HL-60 (cell line): ENCODE data around the gene CYTIP.
"Not testable (repeated sequence)": the region's sequence is repeated elsewhere in the genome, so short reads cannot be mapped to it uniquely, and the experiment has no call there.

Experiments used
- DNase-seq, 2 experiments: peaks; one replicate each; pipeline ENCODE4 v3.0.0-alpha.2; 2010 to 2020; ENCODE audit warnings: low read depth in 1 of 2, low spot score in 1 of 2
- H3K27ac ChIP-seq: fragments of 250-450 bp; sonication (Bioruptor Pico); replicated peaks from 2 replicates; pipeline ENCODE4 v1.5.1; 2020; ENCODE audit warnings: mild to moderate bottlenecking, moderate library complexity
- H3K27me3 ChIP-seq: fragments of 250-450 bp; sonication (Bioruptor Pico); 2 replicates; pipeline ENCODE4 v1.5.1; 2021; ENCODE audit warnings: mild to moderate bottlenecking, moderate library complexity; ENCODE audit not compliant: insufficient read depth, poor library complexity, severe bottlenecking
- H3K4me3 ChIP-seq: replicated peaks from 2 replicates; pipeline ENCODE4 v1.5.1; 2011; ENCODE audit warnings: mild to moderate bottlenecking, control low read depth, low read length; ENCODE audit not compliant: insufficient read depth
- GABPA ChIP-seq: IDR thresholded peaks from 2 replicates; pipeline ENCODE4 v1.6.1; 2012; ENCODE audit warnings: low read depth
- POLR2AphosphoS5 ChIP-seq: IDR thresholded peaks from 2 replicates; pipeline ENCODE4 v1.6.1; 2012; ENCODE audit warnings: low read depth
- SPI1 ChIP-seq: IDR thresholded peaks from 2 replicates; pipeline ENCODE4 v1.6.1; 2012; ENCODE audit warnings: low read depth, mild to moderate bottlenecking, borderline replicate concordance
- TF ChIP-seq, protein P1 (sequence below): IDR thresholded peaks from one replicate; pipeline ENCODE4 v1.5.1; 2011; ENCODE audit warnings: low read length, control low read depth, inconsistent platforms; ENCODE audit not compliant: insufficient read depth
- TF ChIP-seq, protein P2 (sequence below): IDR thresholded peaks from 2 replicates; pipeline ENCODE4 v1.6.1; 2012; ENCODE audit warnings: low read depth; ENCODE audit not compliant: insufficient replicate concordance

The CYTIP gene

DNA sequence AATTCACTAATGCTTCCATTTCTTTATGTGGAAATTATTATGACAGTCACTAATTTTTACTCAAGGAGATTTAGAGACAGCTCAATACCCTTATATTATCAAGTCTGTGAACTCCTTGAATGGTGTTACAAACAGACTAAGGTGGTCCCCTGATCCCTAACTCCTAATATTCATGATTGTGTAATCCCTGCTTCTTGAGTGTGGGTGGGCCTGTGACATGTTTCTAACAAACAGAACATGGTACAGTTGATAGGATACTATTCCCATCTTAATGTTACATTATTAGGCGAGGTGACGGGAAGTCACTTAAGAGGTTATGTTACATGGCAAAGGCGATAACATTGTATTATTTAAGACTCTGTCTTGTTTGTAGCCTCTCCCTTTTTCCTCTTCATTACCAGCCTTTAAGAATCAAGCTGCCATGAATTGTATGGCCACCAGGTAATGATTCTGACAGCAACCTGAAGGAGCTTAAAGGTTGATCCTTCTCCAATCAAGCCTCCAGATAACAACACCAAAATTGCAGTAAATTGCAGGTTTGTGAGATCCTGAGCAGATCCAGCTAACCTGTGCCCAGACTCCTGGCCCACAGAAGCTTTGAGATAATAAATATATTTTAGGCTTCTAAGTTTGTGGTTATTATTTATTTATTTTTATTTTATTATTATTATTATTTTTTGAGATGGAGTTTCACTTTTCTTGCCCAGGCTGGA lies 32.1 kb downstream of the CYTIP start:
- no peaks in the 10 kb centered on the region for H3K27me3 ChIP-seq
- no peak overlapping the region for H3K27ac ChIP-seq
- no peak for DNase-seq
- TF ChIP-seq, protein P1, sequence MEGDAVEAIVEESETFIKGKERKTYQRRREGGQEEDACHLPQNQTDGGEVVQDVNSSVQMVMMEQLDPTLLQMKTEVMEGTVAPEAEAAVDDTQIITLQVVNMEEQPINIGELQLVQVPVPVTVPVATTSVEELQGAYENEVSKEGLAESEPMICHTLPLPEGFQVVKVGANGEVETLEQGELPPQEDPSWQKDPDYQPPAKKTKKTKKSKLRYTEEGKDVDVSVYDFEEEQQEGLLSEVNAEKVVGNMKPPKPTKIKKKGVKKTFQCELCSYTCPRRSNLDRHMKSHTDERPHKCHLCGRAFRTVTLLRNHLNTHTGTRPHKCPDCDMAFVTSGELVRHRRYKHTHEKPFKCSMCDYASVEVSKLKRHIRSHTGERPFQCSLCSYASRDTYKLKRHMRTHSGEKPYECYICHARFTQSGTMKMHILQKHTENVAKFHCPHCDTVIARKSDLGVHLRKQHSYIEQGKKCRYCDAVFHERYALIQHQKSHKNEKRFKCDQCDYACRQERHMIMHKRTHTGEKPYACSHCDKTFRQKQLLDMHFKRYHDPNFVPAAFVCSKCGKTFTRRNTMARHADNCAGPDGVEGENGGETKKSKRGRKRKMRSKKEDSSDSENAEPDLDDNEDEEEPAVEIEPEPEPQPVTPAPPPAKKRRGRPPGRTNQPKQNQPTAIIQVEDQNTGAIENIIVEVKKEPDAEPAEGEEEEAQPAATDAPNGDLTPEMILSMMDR: no peak
- TF ChIP-seq POLR2AphosphoS5 (no peak), GABPA (no peak), SPI1 (no peak)
- TF ChIP-seq, protein P2, sequence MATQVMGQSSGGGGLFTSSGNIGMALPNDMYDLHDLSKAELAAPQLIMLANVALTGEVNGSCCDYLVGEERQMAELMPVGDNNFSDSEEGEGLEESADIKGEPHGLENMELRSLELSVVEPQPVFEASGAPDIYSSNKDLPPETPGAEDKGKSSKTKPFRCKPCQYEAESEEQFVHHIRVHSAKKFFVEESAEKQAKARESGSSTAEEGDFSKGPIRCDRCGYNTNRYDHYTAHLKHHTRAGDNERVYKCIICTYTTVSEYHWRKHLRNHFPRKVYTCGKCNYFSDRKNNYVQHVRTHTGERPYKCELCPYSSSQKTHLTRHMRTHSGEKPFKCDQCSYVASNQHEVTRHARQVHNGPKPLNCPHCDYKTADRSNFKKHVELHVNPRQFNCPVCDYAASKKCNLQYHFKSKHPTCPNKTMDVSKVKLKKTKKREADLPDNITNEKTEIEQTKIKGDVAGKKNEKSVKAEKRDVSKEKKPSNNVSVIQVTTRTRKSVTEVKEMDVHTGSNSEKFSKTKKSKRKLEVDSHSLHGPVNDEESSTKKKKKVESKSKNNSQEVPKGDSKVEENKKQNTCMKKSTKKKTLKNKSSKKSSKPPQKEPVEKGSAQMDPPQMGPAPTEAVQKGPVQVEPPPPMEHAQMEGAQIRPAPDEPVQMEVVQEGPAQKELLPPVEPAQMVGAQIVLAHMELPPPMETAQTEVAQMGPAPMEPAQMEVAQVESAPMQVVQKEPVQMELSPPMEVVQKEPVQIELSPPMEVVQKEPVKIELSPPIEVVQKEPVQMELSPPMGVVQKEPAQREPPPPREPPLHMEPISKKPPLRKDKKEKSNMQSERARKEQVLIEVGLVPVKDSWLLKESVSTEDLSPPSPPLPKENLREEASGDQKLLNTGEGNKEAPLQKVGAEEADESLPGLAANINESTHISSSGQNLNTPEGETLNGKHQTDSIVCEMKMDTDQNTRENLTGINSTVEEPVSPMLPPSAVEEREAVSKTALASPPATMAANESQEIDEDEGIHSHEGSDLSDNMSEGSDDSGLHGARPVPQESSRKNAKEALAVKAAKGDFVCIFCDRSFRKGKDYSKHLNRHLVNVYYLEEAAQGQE: no peak
- no peak overlapping the region for H3K4me3 ChIP-seq

DNA sequence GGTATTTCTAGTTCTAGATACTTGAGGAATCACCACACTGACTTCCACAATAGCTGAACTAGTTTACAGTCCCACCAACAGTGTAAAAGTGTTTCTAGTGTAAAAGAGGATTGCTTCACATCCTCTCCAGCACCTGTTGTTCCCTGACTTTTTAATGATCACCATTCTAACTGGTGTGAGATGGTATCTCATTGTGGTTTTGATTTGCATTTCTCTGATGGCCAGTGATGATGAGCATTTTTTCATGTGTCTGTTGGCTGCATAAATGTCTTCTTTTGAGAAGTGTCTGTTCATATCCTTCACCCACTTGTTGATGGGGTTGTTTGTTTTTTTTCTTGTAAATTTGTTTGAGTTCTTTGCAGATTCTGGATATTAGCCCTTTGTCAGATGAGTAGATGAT lies 38.5 kb downstream of the CYTIP start:
- not testable (repeated sequence) for H3K27me3 ChIP-seq, H3K4me3 ChIP-seq, DNase-seq, H3K27ac ChIP-seq

DNA sequence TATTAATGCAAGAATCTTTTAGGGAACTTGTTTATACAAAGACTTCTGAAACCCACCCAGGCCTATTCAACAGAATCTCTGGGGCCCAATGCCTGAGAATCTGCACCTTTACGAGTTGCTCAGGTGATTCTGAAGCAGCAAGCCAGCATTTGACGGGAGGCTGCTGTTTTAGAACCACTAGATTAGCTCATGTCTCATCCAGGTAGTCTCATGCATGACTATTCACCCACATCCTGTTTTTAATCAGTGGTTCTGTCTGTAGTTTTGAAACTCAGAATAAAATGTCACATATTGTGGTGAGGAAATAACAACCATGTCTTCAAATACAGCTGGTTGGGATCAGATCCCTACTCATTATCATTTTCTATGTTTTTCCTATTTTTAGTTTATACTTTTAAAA lies 39.5 kb downstream of the CYTIP start:
- Histone ChIP-seq H3K27me3 (no peaks in the 10 kb centered on the region), H3K27ac (no peak overlapping the region), H3K4me3 (no peak overlapping the region)
- peak in 1 of 2 experiments; percentile 29 for DNase-seq
- peak; percentile 57; the same call in 1 of the 2 replicates for TF ChIP-seq SPI1
- TF ChIP-seq, protein P2: no peak

DNA sequence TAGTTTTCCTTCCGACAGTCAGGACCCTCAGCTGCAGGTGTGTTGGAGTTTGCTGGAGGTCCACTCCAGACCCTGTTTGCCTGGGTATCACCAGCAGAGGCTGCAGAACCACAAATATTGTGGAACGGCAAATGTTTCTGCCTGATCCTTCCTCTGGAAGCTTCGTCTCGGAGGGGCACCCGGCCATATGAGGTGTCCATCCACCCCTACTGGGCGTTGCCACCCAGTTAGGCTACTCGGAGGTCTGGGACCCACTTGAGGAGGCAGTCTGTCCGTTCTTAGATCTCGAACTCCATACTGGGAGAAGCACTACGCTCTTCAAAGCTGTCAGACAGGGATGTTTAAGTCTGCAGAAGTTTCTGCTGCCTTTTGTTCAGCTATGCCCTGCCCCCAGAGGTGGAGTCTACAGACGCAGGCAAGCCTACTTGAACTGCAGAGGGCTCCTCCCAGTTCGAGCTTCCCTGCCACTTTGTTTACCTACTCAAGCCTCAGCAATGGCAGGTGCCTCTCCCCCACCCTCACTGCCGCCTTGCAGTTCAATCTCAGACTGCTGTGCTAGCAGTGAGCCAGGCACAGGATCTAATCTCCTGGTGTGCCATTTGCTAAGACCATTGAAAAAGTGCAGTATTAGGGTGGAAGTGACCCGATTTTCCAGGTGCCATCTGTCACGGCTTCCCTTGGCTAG lies 40.9 kb downstream of the CYTIP start:
- not testable (repeated sequence) for H3K4me3 ChIP-seq, H3K27ac ChIP-seq, DNase-seq, H3K27me3 ChIP-seq

DNA sequence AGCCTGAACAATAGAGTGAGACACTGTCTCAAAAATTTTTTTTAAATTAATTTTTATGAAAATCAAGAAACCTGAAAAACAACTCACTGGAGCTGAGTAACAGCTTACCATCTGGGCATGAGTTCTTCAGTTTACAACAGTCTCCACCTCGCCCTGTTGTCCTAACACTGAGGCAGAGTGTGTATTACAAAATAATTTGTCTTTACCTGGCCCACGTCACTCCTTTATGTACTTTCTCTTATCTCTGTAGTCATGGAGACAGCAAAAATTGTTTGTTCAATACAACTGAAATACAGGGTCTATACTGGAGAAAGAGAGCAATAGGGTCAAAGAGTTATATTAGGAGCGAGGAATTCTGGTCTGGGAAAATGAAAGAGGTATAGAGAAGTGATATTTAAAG lies 48.1 kb downstream of the CYTIP start:
- no peaks in the 10 kb centered on the region for H3K27me3 ChIP-seq
- no peak for DNase-seq

More for the DNA sequence above, 48.1 kb downstream of the CYTIP start:
- no peak overlapping the region for H3K4me3 ChIP-seq
- H3K27ac ChIP-seq: no peak overlapping the region
- no peak for TF ChIP-seq GABPA
- TF ChIP-seq, protein P2: no peak
- TF ChIP-seq, protein P1: no peak
- TF ChIP-seq SPI1: no peak
- TF ChIP-seq POLR2AphosphoS5: no peak
